ENCODE data around the gene MRPS10. TPM values are rescaled to one million over a fixed set of nuclear protein-coding genes. Genes with fewer than 3 reads are reported as not detected.

The MRPS10 gene
- polyA plus RNA-seq, 2 of the 4 experiments (the other 2 are of a cell fraction) = 31.5 to 60.7 TPM

DNA sequence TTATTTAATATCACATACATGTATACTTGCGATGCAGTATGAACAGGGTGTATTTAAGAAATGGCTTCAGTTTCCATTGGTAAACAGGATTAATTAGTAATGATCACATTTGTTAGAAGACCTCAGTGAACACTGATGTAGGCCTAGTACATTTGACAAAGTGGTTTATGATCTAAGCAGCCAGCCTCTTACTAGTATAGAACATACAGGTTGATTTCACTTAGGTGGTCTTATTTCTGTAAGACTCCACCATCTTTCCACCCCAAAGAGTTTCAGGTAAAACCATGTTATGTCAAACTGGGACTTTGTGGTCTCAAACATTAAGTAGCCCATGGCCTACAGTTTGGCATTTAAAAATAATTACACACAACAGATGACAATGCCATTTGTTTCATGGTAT is 20.2 kb upstream of the MRPS10 start:
- Histone ChIP-seq H3K4me1 (peaks cover 17% of the 10 kb centered on the region; the same call in 2 of the 3 replicates), H3K4me3 (no peak overlapping the region), H3K4me2 (no peak overlapping the region), H3K9me3 (no peaks in the 10 kb centered on the region), H3K27ac (no peak overlapping the region)
- ATAC-seq = no peak
- CTCF ChIA-PET = interaction anchor here (1.2 kb wide), 1 partner anchor 23 kb away, joined by 5 read pairs; no protein-coding TSS in a partner anchor
- POLR2A ChIA-PET = no interaction called here
- 84% methylated on average over 1 of the region's 1 CpG for WGBS (ENCODE audit: missing lambda C conversion rate)
- no peak for FAIRE-seq
- TF ChIP-seq FOXS1 (CRISPR knock-in tag; IDR thresholded peaks at IDR 0.05) (no peak), CBX8 (IDR thresholded peaks at IDR 0.05) (no peak), TFCP2L1 (CRISPR knock-in tag; IDR thresholded peaks at IDR 0.05) (no peak), PHF8 (IDR thresholded peaks at IDR 0.05; ENCODE audit: borderline replicate concordance, low read depth) (no peak), POLR2A (IDR thresholded peaks at IDR 0.05; ENCODE audit: low read length) (no peak), EP300 (IDR thresholded peaks at IDR 0.05) (no peak), EHF (CRISPR knock-in tag; IDR thresholded peaks at IDR 0.05) (no peak), RAD21 (conservative IDR thresholded peaks at IDR 0.05 in 1 of 2, IDR thresholded peaks at IDR 0.05 in 1 of 2) (no peak)
- TF ChIP-seq, protein P1, sequence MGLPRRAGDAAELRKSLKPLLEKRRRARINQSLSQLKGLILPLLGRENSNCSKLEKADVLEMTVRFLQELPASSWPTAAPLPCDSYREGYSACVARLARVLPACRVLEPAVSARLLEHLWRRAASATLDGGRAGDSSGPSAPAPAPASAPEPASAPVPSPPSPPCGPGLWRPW (IDR thresholded peaks at IDR 0.05) = no peak
- DNase-seq (ENCODE audit: low read depth in 1 of 2, low spot score in 1 of 2) = no peak

DNA sequence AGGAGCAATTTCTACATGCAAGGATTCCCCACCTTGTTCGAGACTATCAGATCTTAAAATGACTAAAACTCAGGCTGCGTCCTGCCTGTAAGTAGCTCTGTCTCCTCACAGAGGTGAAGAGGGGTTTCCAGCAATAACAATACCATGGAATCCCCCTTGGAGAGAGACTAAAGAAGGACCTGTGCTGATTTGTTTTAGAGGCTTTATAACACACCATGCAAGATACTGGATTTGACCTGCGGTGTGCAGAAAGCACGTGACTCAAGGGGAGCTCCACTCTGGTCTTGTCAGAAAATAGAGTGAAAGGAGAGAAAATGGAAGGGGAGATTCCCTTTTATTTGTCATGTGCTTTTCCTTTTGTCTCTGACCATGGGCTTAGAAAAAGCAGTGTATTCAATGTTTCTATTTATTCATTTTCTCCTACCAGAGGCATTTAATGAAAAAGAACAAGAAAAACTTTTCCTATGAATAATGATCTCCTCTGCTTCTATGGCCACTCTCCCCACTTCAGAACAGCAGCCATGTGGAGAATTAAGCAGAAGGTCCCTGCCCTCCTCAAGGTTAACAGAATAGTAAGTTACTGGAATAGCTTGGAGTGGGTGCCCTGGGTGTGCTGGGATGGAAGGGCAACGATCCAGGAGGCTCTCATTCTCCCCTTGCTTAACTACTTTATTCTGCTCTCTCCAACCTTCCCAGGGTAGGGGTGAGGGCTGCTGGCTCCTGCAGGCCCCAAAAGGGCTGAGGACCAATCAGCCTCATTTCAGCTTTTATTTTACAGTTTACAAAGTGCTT is 19.2 kb upstream of the MRPS10 start:
- ChIA-PET POLR2A (no interaction called here), CTCF (interaction anchor here (0.7 to 1.2 kb wide), 3 partner anchors 22 to 311 kb away, joined by 3 to 5 read pairs (median 3); no protein-coding TSS in a partner anchor)
- no peak for TF ChIP-seq POLR2A (IDR thresholded peaks at IDR 0.05; ENCODE audit: low read length)
- no peak for TF ChIP-seq ZSCAN20 (CRISPR knock-in tag; IDR thresholded peaks at IDR 0.05)
- no peak for TF ChIP-seq CBX8 (IDR thresholded peaks at IDR 0.05)
- TF ChIP-seq RAD21 (conservative IDR thresholded peaks at IDR 0.05 in 1 of 2, IDR thresholded peaks at IDR 0.05 in 1 of 2) = no peak
- no peak for TF ChIP-seq KDM1A (IDR thresholded peaks at IDR 0.05; ENCODE audit: low read depth)
- no peak for TF ChIP-seq NFE2L2 (conservative IDR thresholded peaks at IDR 0.05; ENCODE audit: low read length)
- TF ChIP-seq, protein P2, sequence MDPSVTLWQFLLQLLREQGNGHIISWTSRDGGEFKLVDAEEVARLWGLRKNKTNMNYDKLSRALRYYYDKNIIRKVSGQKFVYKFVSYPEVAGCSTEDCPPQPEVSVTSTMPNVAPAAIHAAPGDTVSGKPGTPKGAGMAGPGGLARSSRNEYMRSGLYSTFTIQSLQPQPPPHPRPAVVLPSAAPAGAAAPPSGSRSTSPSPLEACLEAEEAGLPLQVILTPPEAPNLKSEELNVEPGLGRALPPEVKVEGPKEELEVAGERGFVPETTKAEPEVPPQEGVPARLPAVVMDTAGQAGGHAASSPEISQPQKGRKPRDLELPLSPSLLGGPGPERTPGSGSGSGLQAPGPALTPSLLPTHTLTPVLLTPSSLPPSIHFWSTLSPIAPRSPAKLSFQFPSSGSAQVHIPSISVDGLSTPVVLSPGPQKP (IDR thresholded peaks at IDR 0.05; ENCODE audit: low read depth, low read length) = no peak
- TF ChIP-seq SREBF2 (IDR thresholded peaks at IDR 0.05) = no peak
- TF ChIP-seq, protein P1 (IDR thresholded peaks at IDR 0.05) = no peak
- TF ChIP-seq POLR2AphosphoS2 (conservative IDR thresholded peaks at IDR 0.05; ENCODE audit: low read length) = no peak
- TF ChIP-seq, protein P3, sequence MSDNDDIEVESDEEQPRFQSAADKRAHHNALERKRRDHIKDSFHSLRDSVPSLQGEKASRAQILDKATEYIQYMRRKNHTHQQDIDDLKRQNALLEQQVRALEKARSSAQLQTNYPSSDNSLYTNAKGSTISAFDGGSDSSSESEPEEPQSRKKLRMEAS (IDR thresholded peaks at IDR 0.05) = no peak
- TF ChIP-seq KDM5A (IDR thresholded peaks at IDR 0.05) = no peak
- TF ChIP-seq ZFP36 (IDR thresholded peaks at IDR 0.05; ENCODE audit: borderline replicate concordance, partially characterized antibody) = no peak
- TF ChIP-seq HOXB13 (CRISPR knock-in tag; IDR thresholded peaks at IDR 0.05; ENCODE audit: low read depth) = no peak
- Histone ChIP-seq H3K9me3 (no peaks in the 10 kb centered on the region), H3K4me2 (no peak overlapping the region), H3K27ac (no peak overlapping the region), H3K4me3 (no peak overlapping the region), H3K4me1 (peaks cover 17% of the 10 kb centered on the region; the same call in 2 of the 3 replicates)
- FAIRE-seq = no peak
- WGBS (ENCODE audit: missing lambda C conversion rate) = 86% methylated on average over 5 of the region's 5 CpGs
- ATAC-seq = no peak
- no peak for DNase-seq (ENCODE audit: low read depth in 1 of 2, low spot score in 1 of 2)

DNA sequence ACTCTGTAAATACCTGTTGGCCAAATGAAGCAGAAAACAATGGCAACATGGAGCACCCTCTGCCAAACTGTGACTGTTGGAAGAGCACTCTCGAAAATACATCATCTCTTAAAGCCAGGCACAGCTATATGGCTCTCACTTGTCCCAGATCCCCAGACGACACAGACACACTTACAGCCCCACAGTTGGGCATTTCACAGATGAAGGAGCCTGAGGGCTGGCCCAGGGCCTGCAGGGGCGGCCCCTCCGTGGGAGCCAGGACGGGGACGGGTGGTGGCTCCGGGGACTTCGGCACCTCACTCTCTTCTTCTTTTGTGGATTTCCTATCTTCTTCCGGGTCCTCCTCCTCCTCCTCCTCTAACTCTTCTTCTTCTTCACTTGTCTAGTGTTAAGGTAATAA is 18.4 kb upstream of the MRPS10 start:
- H3K4me3 ChIP-seq = no peak overlapping the region
- no peaks in the 10 kb centered on the region for H3K9me3 ChIP-seq
- ChIA-PET POLR2A (no interaction called here), CTCF (interaction anchor here (0.9 kb wide), 1 partner anchor 312 kb away, joined by 3 read pairs; no protein-coding TSS in a partner anchor)
- H3K4me1 ChIP-seq = peaks cover 17% of the 10 kb centered on the region; the same call in 2 of the 3 replicates
- no peak for TF ChIP-seq TFCP2L1 (CRISPR knock-in tag; IDR thresholded peaks at IDR 0.05)
- no peak for TF ChIP-seq CHD2 (IDR thresholded peaks at IDR 0.05; ENCODE audit: low read length, partially characterized antibody)
- no peak for TF ChIP-seq RNF2 (IDR thresholded peaks at IDR 0.05; ENCODE audit: borderline replicate concordance, low read depth)
- no peak for TF ChIP-seq JUN (IDR thresholded peaks at IDR 0.05)
- TF ChIP-seq, protein P4, sequence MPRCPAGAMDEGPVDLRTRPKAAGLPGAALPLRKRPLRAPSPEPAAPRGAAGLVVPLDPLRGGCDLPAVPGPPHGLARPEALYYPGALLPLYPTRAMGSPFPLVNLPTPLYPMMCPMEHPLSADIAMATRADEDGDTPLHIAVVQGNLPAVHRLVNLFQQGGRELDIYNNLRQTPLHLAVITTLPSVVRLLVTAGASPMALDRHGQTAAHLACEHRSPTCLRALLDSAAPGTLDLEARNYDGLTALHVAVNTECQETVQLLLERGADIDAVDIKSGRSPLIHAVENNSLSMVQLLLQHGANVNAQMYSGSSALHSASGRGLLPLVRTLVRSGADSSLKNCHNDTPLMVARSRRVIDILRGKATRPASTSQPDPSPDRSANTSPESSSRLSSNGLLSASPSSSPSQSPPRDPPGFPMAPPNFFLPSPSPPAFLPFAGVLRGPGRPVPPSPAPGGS (IDR thresholded peaks at IDR 0.05) = no peak
- TF ChIP-seq, protein P3 (IDR thresholded peaks at IDR 0.05) = no peak
- no peak for TF ChIP-seq RARB (CRISPR knock-in tag; IDR thresholded peaks at IDR 0.05)
- no peak for TF ChIP-seq GATA3 (IDR thresholded peaks at IDR 0.05; ENCODE audit: borderline replicate concordance)
- TF ChIP-seq EHMT2 (IDR thresholded peaks at IDR 0.05; ENCODE audit: low read depth) = no peak
- no peak for TF ChIP-seq JUNB (IDR thresholded peaks at IDR 0.05)
- DNase-seq (ENCODE audit: low read depth in 1 of 2, low spot score in 1 of 2) (no peak), FAIRE-seq (no peak), ATAC-seq (no peak)
- 86% methylated on average over 9 of the region's 9 CpGs for WGBS (ENCODE audit: missing lambda C conversion rate)
- no peak overlapping the region for H3K27ac ChIP-seq
- no peak overlapping the region for H3K4me2 ChIP-seq
